GM18873 (cell line): Measurements from ENCODE around the gene HRH1.
"Not testable (repeated sequence)": the region's sequence is repeated elsewhere in the genome, so short reads cannot be mapped to it uniquely, and the experiment has no call there.

Experiments
- ATAC-seq: cut with Tn5 transposase; IDR thresholded peaks from one replicate; pipeline ENCODE4 v1.9.1; 2021; ENCODE audit warnings: mild to moderate bottlenecking, moderate library complexity, moderate number of reproducible peaks; ENCODE audit not compliant: unreplicated experiment, low FRiP score

The HRH1 gene

GRCh38 chr3:11154036-11154952 lies at the start of gene HRH1:
HRH1 (plus strand) TSS chr3:11154493; CDS start chr3:11259038, 104,545 bp downstream.
- ATAC-seq = no peak

- not testable (repeated sequence) for ATAC-seq
Measured at GRCh38 chr3:11113316-11113715, 41.0 kb upstream of the HRH1 start.

- no peak for ATAC-seq
Measured at GRCh38 chr3:11115548-11115947, 38.7 kb upstream of the HRH1 start.

GRCh38 chr3:11116336-11117059 lies 37.8 kb upstream of the HRH1 start:
- no peak for ATAC-seq

GRCh38 chr3:11117591-11117990 lies 36.7 kb upstream of the HRH1 start:
- no peak for ATAC-seq

- ATAC-seq = no peak
Measured at GRCh38 chr3:11118181-11118682, 36.1 kb upstream of the HRH1 start.

- ATAC-seq = no peak
Measured at GRCh38 chr3:11120091-11120805, 34.0 kb upstream of the HRH1 start.

- ATAC-seq = no peak
Measured at GRCh38 chr3:11126653-11127052, 27.6 kb upstream of the HRH1 start.

GRCh38 chr3:11128682-11129632 lies 25.3 kb upstream of the HRH1 start:
- ATAC-seq = no peak

GRCh38 chr3:11130385-11130784 lies 23.9 kb upstream of the HRH1 start:
- ATAC-seq = no peak

GRCh38 chr3:11131371-11131770 lies 22.9 kb upstream of the HRH1 start:
- ATAC-seq = no peak

- not testable (repeated sequence) for ATAC-seq
Measured at GRCh38 chr3:11131886-11132285, 22.4 kb upstream of the HRH1 start.

- no peak for ATAC-seq
Measured at GRCh38 chr3:11132861-11133260, 21.4 kb upstream of the HRH1 start.

- ATAC-seq = no peak
Measured at GRCh38 chr3:11134794-11135193, 19.5 kb upstream of the HRH1 start.

- no peak for ATAC-seq
Measured at GRCh38 chr3:11136116-11136515, 18.2 kb upstream of the HRH1 start.

- no peak for ATAC-seq
Measured at GRCh38 chr3:11136830-11137626, 17.3 kb upstream of the HRH1 start.

- ATAC-seq = no peak
Measured at GRCh38 chr3:11137627-11137959, 16.7 kb upstream of the HRH1 start.

- no peak for ATAC-seq
Measured at GRCh38 chr3:11138371-11138770, 15.9 kb upstream of the HRH1 start.
